WTC11 (cell line): Measurements from ENCODE around the gene OR5D13. TPM values are rescaled to one million over a fixed set of nuclear protein-coding genes. Genes with fewer than 3 reads are reported as not detected.

Source experiments
- ATAC-seq: fragments of 200-7000 bp; cut with Tn5 transposase; 2 replicates; pipeline ENCODE4 v1.10.0; 2021; ENCODE audit warnings: mild to moderate bottlenecking, moderate library complexity
- CTCF ChIA-PET: fragments of 300-600 bp; sonication (Branson Sonifier 250); formaldehyde crosslinking; loops from one replicate; lab custom pipeline; 2021; ENCODE audit warnings: antibody characterized with exemption; lab: Charles Lee
- POLR2A ChIA-PET: fragments of 350-600 bp; sonication (Branson Sonifier 250); formaldehyde crosslinking; loops from one replicate; lab custom pipeline; 2021; ENCODE audit warnings: antibody characterized with exemption; lab: Charles Lee
- DNase-seq: peaks from one replicate; pipeline ENCODE4 v3.0.0; 2021; ENCODE audit warnings: low spot score
- H3K27ac Mint-ChIP-seq: 2 replicates; pipeline ENCODE4 v1.8.0; 2021; ENCODE audit warnings: mixed read lengths
- H3K27me3 Mint-ChIP-seq: 2 replicates; pipeline ENCODE4 v1.8.0; 2021; ENCODE audit warnings: low read depth, mild to moderate bottlenecking, moderate library complexity, mixed read lengths
- H3K36me3 Mint-ChIP-seq: 2 replicates; pipeline ENCODE4 v1.8.0; 2021; ENCODE audit warnings: mixed read lengths
- H3K4me1 Mint-ChIP-seq: 2 replicates; pipeline ENCODE4 v1.8.0; 2022; ENCODE audit warnings: mixed read lengths
- H3K4me3 Mint-ChIP-seq: 2 replicates; pipeline ENCODE4 v1.8.0; 2021; ENCODE audit warnings: mild to moderate bottlenecking, moderate library complexity, mixed read lengths
- H3K9me3 Mint-ChIP-seq: 2 replicates; pipeline ENCODE4 v1.8.0; 2021; ENCODE audit warnings: mixed read lengths
- CREM ChIP-seq: sonication (generic); formaldehyde crosslinking; IDR thresholded peaks from 2 replicates; pipeline ENCODE4 v1.8.1; 2022; ENCODE audit warnings: mild to moderate bottlenecking, missing genetic modification reagents, moderate library complexity
- FOXJ3 ChIP-seq: sonication (generic); formaldehyde crosslinking; IDR thresholded peaks from 2 replicates; pipeline ENCODE4 v1.9.0; 2021; ENCODE audit warnings: missing genetic modification reagents, mild to moderate bottlenecking, borderline replicate concordance
- FOXK1 ChIP-seq: sonication (generic); formaldehyde crosslinking; IDR thresholded peaks from 2 replicates; pipeline ENCODE4 v1.8.0; 2022; ENCODE audit warnings: mild to moderate bottlenecking, moderate library complexity, missing genetic modification reagents
- GRHL2 ChIP-seq: fragments of 250-450 bp; sonication (Bioruptor Pico); IDR thresholded peaks from 2 replicates; pipeline ENCODE4 v1.8.0; 2022; ENCODE audit warnings: mild to moderate bottlenecking, moderate library complexity; ENCODE audit not compliant: insufficient replicate concordance, severe bottlenecking
- GTF2I ChIP-seq: fragments of 250-450 bp; sonication (Bioruptor Pico); conservative IDR thresholded peaks from 2 replicates; pipeline ENCODE4 v1.4.0; 2021; ENCODE audit warnings: mild to moderate bottlenecking
- HMGA2 ChIP-seq: fragments of 250-450 bp; sonication (Bioruptor Pico); IDR thresholded peaks from 2 replicates; pipeline ENCODE4 v1.4.0; 2021; ENCODE audit warnings: mild to moderate bottlenecking, moderate library complexity
- IRF2 ChIP-seq: sonication (generic); formaldehyde crosslinking; IDR thresholded peaks from 2 replicates; pipeline ENCODE4 v1.8.0; 2022; ENCODE audit warnings: low read depth, missing genetic modification reagents, borderline replicate concordance
- JAZF1 ChIP-seq: fragments of 250-450 bp; sonication (Bioruptor Pico); IDR thresholded peaks from 2 replicates; pipeline ENCODE4 v1.9.0; 2021; ENCODE audit warnings: moderate library complexity, mild to moderate bottlenecking, inconsistent platforms
- RELA ChIP-seq: sonication (generic); formaldehyde crosslinking; IDR thresholded peaks from 2 replicates; pipeline ENCODE4 v1.8.1; 2022; ENCODE audit warnings: missing genetic modification reagents, mild to moderate bottlenecking, borderline replicate concordance
- RORB ChIP-seq: fragments of 250-450 bp; sonication (Bioruptor Pico); IDR thresholded peaks from 2 replicates; pipeline ENCODE4 v1.9.0; 2021; ENCODE audit warnings: mild to moderate bottlenecking
- SOX15 ChIP-seq: fragments of 250-450 bp; sonication (Bioruptor Pico); IDR thresholded peaks from 2 replicates; pipeline ENCODE4 v1.9.0; 2021; ENCODE audit warnings: mild to moderate bottlenecking
- TEAD1 ChIP-seq: sonication (generic); formaldehyde crosslinking; IDR thresholded peaks from 2 replicates; pipeline ENCODE4 v1.8.0; 2022; ENCODE audit warnings: mild to moderate bottlenecking, missing genetic modification reagents
- TEAD4 ChIP-seq: sonication (generic); formaldehyde crosslinking; IDR thresholded peaks from 2 replicates; pipeline ENCODE4 v1.8.0; 2022; ENCODE audit warnings: mild to moderate bottlenecking, missing genetic modification reagents
- ZNF121 ChIP-seq: sonication (generic); formaldehyde crosslinking; IDR thresholded peaks from 2 replicates; pipeline ENCODE4 v1.8.0; 2023; ENCODE audit warnings: missing genetic modification reagents
- ZNF423 ChIP-seq: fragments of 250-450 bp; sonication (Bioruptor Pico); IDR thresholded peaks from 2 replicates; pipeline ENCODE4 v2.1.2; 2022; ENCODE audit warnings: mild to moderate bottlenecking, moderate library complexity
- ZNF671 ChIP-seq: fragments of 250-450 bp; sonication (Bioruptor Pico); IDR thresholded peaks from 2 replicates; pipeline ENCODE4 v1.8.0; 2021; ENCODE audit warnings: mild to moderate bottlenecking
- total RNA-seq: library from RNA; stranded (reverse); gene quantifications from 3 replicates; pipeline ENCODE4 v1.2.3, GENCODE V29; 2021
- TF ChIP-seq, protein P1 (sequence below): sonication (generic); formaldehyde crosslinking; conservative IDR thresholded peaks from 2 replicates; pipeline ENCODE4 v1.8.1; 2022; ENCODE audit warnings: mild to moderate bottlenecking, missing genetic modification reagents
- TF ChIP-seq, protein P2 (sequence below): sonication (generic); formaldehyde crosslinking; IDR thresholded peaks from 2 replicates; pipeline ENCODE4 v1.8.0; 2023; ENCODE audit warnings: missing genetic modification reagents
- TF ChIP-seq, protein P3 (sequence below): sonication (generic); formaldehyde crosslinking; IDR thresholded peaks from 2 replicates; pipeline ENCODE4 v1.8.1; 2022; ENCODE audit warnings: mild to moderate bottlenecking, missing genetic modification reagents, moderate library complexity, borderline replicate concordance
- TF ChIP-seq, protein P4 (sequence below): sonication (generic); formaldehyde crosslinking; IDR thresholded peaks from 2 replicates; pipeline ENCODE4 v1.8.0; 2022; ENCODE audit warnings: mild to moderate bottlenecking, missing genetic modification reagents
- TF ChIP-seq, protein P5 (sequence below): sonication (generic); formaldehyde crosslinking; conservative IDR thresholded peaks from 2 replicates; pipeline ENCODE4 v1.8.1; 2023; ENCODE audit warnings: mild to moderate bottlenecking, low read depth, missing genetic modification reagents, moderate library complexity
- TF ChIP-seq, protein P6 (sequence below): sonication (generic); formaldehyde crosslinking; IDR thresholded peaks from 2 replicates; pipeline ENCODE4 v1.8.1; 2023; ENCODE audit warnings: mild to moderate bottlenecking, missing genetic modification reagents, moderate library complexity
- TF ChIP-seq, protein P7 (sequence below): sonication (generic); formaldehyde crosslinking; IDR thresholded peaks from 2 replicates; pipeline ENCODE4 v1.8.1; 2023; ENCODE audit warnings: mild to moderate bottlenecking, missing genetic modification reagents

OR5D13 gene
- total RNA-seq, 1 experiment from 2014 or later = not detected

DNA sequence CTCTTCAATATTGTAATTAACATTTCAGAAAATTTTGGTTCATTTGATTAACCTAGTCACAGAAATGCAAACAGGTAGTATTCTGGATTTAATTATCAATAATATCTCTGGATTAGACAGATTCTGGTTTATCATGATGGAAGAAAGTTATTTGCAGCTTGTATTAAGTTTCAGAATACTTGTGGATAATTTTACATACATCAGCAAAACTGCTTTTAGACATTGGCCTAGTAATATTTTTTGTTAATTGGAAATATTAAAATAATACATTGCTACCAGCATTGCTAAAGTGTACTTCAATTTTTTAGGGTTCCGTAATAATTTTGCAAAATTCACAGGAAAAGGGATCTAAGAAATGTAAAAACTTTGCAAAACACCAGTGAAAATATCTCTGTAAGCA, 18.4 kb downstream of the OR5D13 start:
- Mint-ChIP-seq H3K4me1 (no peaks in the 10 kb centered on the region), H3K4me3 (no peak overlapping the region), H3K27me3 (peaks cover 6% of the 10 kb centered on the region), H3K27ac (no peak overlapping the region), H3K36me3 (peaks cover 52% of the 10 kb centered on the region), H3K9me3 (peaks cover 72% of the 10 kb centered on the region)
- ATAC-seq (no peak), DNase-seq (no peak)
- POLR2A ChIA-PET = no interaction called here
- CTCF ChIA-PET = no interaction called here
- TF ChIP-seq, protein P1, sequence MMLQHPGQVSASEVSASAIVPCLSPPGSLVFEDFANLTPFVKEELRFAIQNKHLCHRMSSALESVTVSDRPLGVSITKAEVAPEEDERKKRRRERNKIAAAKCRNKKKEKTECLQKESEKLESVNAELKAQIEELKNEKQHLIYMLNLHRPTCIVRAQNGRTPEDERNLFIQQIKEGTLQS (CRISPR knock-in tag) = no peak
- TF ChIP-seq HMGA2 (CRISPR knock-in tag) = no peak
- TF ChIP-seq, protein P2, sequence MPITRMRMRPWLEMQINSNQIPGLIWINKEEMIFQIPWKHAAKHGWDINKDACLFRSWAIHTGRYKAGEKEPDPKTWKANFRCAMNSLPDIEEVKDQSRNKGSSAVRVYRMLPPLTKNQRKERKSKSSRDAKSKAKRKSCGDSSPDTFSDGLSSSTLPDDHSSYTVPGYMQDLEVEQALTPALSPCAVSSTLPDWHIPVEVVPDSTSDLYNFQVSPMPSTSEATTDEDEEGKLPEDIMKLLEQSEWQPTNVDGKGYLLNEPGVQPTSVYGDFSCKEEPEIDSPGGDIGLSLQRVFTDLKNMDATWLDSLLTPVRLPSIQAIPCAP (CRISPR knock-in tag) = no peak
- no peak for TF ChIP-seq TEAD4
- TF ChIP-seq FOXJ3 (CRISPR knock-in tag) = no peak
- TF ChIP-seq, protein P3, sequence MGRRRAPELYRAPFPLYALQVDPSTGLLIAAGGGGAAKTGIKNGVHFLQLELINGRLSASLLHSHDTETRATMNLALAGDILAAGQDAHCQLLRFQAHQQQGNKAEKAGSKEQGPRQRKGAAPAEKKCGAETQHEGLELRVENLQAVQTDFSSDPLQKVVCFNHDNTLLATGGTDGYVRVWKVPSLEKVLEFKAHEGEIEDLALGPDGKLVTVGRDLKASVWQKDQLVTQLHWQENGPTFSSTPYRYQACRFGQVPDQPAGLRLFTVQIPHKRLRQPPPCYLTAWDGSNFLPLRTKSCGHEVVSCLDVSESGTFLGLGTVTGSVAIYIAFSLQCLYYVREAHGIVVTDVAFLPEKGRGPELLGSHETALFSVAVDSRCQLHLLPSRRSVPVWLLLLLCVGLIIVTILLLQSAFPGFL (CRISPR knock-in tag) = no peak
- no peak for TF ChIP-seq FOXK1 (CRISPR knock-in tag)
- TF ChIP-seq, protein P4, sequence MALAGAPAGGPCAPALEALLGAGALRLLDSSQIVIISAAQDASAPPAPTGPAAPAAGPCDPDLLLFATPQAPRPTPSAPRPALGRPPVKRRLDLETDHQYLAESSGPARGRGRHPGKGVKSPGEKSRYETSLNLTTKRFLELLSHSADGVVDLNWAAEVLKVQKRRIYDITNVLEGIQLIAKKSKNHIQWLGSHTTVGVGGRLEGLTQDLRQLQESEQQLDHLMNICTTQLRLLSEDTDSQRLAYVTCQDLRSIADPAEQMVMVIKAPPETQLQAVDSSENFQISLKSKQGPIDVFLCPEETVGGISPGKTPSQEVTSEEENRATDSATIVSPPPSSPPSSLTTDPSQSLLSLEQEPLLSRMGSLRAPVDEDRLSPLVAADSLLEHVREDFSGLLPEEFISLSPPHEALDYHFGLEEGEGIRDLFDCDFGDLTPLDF (CRISPR knock-in tag) = no peak
- no peak for TF ChIP-seq SOX15 (CRISPR knock-in tag)
- TF ChIP-seq RELA = no peak

DNA sequence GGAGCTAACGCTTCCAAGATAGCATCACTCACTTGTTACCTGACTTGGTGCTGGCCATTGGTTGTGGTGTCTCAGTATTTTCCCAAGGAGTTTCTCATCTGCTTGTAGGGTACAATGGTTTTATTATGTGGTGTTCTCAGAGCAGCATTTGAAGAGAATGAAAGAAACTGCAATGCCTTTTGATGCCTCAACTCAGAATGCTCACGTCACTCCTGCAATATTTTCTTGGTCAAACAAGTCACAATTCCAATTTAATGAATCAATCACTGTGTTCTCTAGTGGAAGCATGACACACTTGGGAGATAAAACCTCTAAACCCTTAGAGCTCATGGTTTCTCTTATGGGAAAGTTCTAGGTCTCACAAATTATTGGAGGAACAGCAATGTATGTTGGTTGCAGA, 20.1 kb downstream of the OR5D13 start:
- ChIA-PET POLR2A (no interaction called here), CTCF (no interaction called here)
- H3K4me3 Mint-ChIP-seq = no peak overlapping the region
- no peaks in the 10 kb centered on the region for H3K27me3 Mint-ChIP-seq
- no peak overlapping the region for H3K27ac Mint-ChIP-seq
- no peak for TF ChIP-seq IRF2 (CRISPR knock-in tag)
- TF ChIP-seq GRHL2 = no peak
- no peak for TF ChIP-seq FOXJ3 (CRISPR knock-in tag)
- no peak for TF ChIP-seq GTF2I
- no peak for TF ChIP-seq TEAD1 (CRISPR knock-in tag)
- TF ChIP-seq, protein P5, sequence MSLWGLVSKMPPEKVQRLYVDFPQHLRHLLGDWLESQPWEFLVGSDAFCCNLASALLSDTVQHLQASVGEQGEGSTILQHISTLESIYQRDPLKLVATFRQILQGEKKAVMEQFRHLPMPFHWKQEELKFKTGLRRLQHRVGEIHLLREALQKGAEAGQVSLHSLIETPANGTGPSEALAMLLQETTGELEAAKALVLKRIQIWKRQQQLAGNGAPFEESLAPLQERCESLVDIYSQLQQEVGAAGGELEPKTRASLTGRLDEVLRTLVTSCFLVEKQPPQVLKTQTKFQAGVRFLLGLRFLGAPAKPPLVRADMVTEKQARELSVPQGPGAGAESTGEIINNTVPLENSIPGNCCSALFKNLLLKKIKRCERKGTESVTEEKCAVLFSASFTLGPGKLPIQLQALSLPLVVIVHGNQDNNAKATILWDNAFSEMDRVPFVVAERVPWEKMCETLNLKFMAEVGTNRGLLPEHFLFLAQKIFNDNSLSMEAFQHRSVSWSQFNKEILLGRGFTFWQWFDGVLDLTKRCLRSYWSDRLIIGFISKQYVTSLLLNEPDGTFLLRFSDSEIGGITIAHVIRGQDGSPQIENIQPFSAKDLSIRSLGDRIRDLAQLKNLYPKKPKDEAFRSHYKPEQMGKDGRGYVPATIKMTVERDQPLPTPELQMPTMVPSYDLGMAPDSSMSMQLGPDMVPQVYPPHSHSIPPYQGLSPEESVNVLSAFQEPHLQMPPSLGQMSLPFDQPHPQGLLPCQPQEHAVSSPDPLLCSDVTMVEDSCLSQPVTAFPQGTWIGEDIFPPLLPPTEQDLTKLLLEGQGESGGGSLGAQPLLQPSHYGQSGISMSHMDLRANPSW (CRISPR knock-in tag) = no peak
- TF ChIP-seq, protein P6, sequence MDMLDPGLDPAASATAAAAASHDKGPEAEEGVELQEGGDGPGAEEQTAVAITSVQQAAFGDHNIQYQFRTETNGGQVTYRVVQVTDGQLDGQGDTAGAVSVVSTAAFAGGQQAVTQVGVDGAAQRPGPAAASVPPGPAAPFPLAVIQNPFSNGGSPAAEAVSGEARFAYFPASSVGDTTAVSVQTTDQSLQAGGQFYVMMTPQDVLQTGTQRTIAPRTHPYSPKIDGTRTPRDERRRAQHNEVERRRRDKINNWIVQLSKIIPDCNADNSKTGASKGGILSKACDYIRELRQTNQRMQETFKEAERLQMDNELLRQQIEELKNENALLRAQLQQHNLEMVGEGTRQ (CRISPR knock-in tag) = no peak
- no peaks in the 10 kb centered on the region for H3K4me1 Mint-ChIP-seq
- peaks cover 60% of the 10 kb centered on the region for H3K9me3 Mint-ChIP-seq
- DNase-seq (no peak), ATAC-seq (no peak)
- H3K36me3 Mint-ChIP-seq = peaks cover 40% of the 10 kb centered on the region

DNA sequence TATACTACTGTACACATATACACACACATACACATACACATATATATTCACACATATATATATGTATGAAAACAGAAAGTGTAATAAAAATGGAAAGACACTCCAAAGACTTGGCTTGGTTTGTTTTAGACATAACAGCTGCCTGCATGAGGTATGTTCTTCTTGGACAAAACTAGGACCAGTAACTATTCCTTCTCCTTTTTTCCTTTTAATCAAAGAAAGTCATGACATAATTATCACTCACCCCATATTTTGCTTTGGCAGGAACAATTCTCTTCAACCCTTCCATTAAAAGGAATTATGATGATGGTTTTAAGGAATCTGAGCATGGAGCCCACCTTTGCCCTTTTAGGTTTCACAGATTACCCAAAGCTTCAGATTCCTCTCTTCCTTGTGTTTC, 22.0 kb downstream of the OR5D13 start, which contains the start of gene OR5D14:
Gene OR5D14, plus strand, starts transcription at position 301 of the 400 bp plus-strand sequence. Its CDS starts 0 bp downstream, at position 301.
- peaks cover 66% of the 10 kb centered on the region for H3K9me3 Mint-ChIP-seq
- no peak within 1 kb of the TSS for H3K27ac Mint-ChIP-seq
- peaks cover 47% of the 10 kb centered on the region for H3K36me3 Mint-ChIP-seq
- no peak within 1 kb of the TSS for H3K4me3 Mint-ChIP-seq
- POLR2A ChIA-PET = no interaction called here
- H3K4me1 Mint-ChIP-seq = no peaks in the 10 kb centered on the region
- ATAC-seq (no peak), DNase-seq (no peak)
- peaks cover 3% of the 10 kb centered on the region; the same call in 1 of the 2 replicates for H3K27me3 Mint-ChIP-seq
- CTCF ChIA-PET = no interaction called here
- TF ChIP-seq, protein P5 (CRISPR knock-in tag) = no peak
- TF ChIP-seq, protein P7, sequence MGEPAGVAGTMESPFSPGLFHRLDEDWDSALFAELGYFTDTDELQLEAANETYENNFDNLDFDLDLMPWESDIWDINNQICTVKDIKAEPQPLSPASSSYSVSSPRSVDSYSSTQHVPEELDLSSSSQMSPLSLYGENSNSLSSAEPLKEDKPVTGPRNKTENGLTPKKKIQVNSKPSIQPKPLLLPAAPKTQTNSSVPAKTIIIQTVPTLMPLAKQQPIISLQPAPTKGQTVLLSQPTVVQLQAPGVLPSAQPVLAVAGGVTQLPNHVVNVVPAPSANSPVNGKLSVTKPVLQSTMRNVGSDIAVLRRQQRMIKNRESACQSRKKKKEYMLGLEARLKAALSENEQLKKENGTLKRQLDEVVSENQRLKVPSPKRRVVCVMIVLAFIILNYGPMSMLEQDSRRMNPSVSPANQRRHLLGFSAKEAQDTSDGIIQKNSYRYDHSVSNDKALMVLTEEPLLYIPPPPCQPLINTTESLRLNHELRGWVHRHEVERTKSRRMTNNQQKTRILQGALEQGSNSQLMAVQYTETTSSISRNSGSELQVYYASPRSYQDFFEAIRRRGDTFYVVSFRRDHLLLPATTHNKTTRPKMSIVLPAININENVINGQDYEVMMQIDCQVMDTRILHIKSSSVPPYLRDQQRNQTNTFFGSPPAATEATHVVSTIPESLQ (CRISPR knock-in tag) = no peak
- TF ChIP-seq ZNF121 (CRISPR knock-in tag) (no peak), ZNF671 (CRISPR knock-in tag) (no peak), ZNF423 (CRISPR knock-in tag) (no peak), RORB (CRISPR knock-in tag) (no peak), CREM (CRISPR knock-in tag) (no peak), JAZF1 (CRISPR knock-in tag) (no peak)
